Kidney (tissue), 14 donors: Measurements from ENCODE around the gene MZB1. TPM values are rescaled to one million over a fixed set of nuclear protein-coding genes. Genes with fewer than 3 reads are reported as not detected.

ENCODE experiments used
- DNase-seq, 5 donors: peaks; one replicate each; pipeline ENCODE4 v3.0.0-alpha.2; 2013 to 2020
- FAIRE-seq: peaks from 2 replicates; lab custom pipeline; 2012; peaks lifted over from hg19 to GRCh38; lab: Jason Lieb, UNC
- H3K27ac ChIP-seq, 2 donors: one replicate each; pipeline ENCODE4 v1.7.0; 2013; ENCODE audit warnings: low read depth in 2 of 2, low read length in 2 of 2, inconsistent platforms in 1 of 2
- H3K27me3 ChIP-seq: one replicate; pipeline ENCODE4 v1.7.1; 2013; ENCODE audit warnings: low read length, inconsistent platforms; ENCODE audit not compliant: control insufficient read depth, insufficient read depth
- H3K36me3 ChIP-seq, 3 donors: one replicate each; pipeline versions ENCODE4 v1.7.0 to v1.7.1; 2013; ENCODE audit warnings: low read length in 3 of 3, control low read depth in 1 of 3, inconsistent platforms in 1 of 3; ENCODE audit not compliant: insufficient read depth in 3 of 3, control insufficient read depth in 2 of 3
- H3K4me1 ChIP-seq, 3 donors: one replicate each; pipeline versions ENCODE4 v1.7.0 to v1.7.1; 2013; ENCODE audit warnings: low read length in 3 of 3, inconsistent platforms in 1 of 3, low read depth in 1 of 3; ENCODE audit not compliant: control insufficient read depth in 2 of 3, insufficient read depth in 2 of 3
- H3K4me3 ChIP-seq, 3 donors: one replicate each; pipeline versions ENCODE4 v1.7.0 to v1.8.1; 2013; ENCODE audit warnings: low read length in 3 of 3, control low read depth in 1 of 3, inconsistent platforms in 1 of 3
- H3K9ac ChIP-seq, 3 donors: one replicate each; pipeline versions ENCODE4 v1.7.0 to v1.7.1; 2013; ENCODE audit warnings: low read length in 3 of 3, control low read depth in 1 of 3, inconsistent platforms in 1 of 3
- H3K9me3 ChIP-seq, 3 donors: one replicate each; pipeline versions ENCODE4 v1.7.0 to v1.7.1; 2013; ENCODE audit warnings: low read length in 3 of 3, control low read depth in 1 of 3, inconsistent platforms in 1 of 3; ENCODE audit not compliant: control insufficient read depth in 2 of 3, insufficient read depth in 1 of 3
- CTCF ChIP-seq: IDR thresholded peaks from 3 replicates; pipeline ENCODE4 v1.5.1; 2012; ENCODE audit warnings: mild to moderate bottlenecking, moderate library complexity, borderline replicate concordance; ENCODE audit not compliant: insufficient read depth; ENCODE audit errors: extremely low read depth
- intact Hi-C: fragments of 100-400 bp; cut with DNase I; formaldehyde crosslinking; loops from one replicate; pipeline ENCODE4 v1.11.1; 2022
- polyA plus RNA-seq: library from polyadenylated mRNA; stranded (reverse); fragments of 350-450 nt; fragmentation: Illumina TruSeq; extraction: RNeasy Lipid Tissue Mini Kit (QIAGEN cat#74804); gene quantifications from one replicate; pipeline ENCODE4 v1.2.3, GENCODE V29; 2014; ENCODE audit warnings: low read depth, low replicate concordance; ENCODE audit not compliant: insufficient read depth
- total RNA-seq: library from RNA; stranded (reverse); fragmentation: NEBNext Ultra II Directional; extraction: Animal tissue kit (Norgen Biotek cat#: 25700); gene quantifications from one replicate; pipeline ENCODE4 v1.2.1, GENCODE V29; 2021
- donor health status: control.
- donor health status: control.
- donor health status: control.
- donor health status: control.
- donor health status: control.
- donor health status: DM: yes; HTN: yes; CAD: no.
- donor health status: Normal renal cell carcinoma (clear cell type).

MZB1 gene
- total and polyA plus RNA-seq, 2 donors from 2014 or later, result 1.2 to 49.6 TPM

GRCh38 chr5:139341689-139342422 lies 47.9 kb downstream of the MZB1 start, which contains the start of gene PAIP2:
Gene PAIP2 (plus strand): TSS chr5:139341854. CDS start chr5:139363785, 21,931 bp downstream.
- TF ChIP-seq CTCF, result peak; percentile 75
- peak; percentile 99 for DNase-seq
- Histone ChIP-seq H3K4me1 (peaks cover 0 to 13% (median 7%) of the 10 kb centered on the region in 3 donors), H3K4me3 (peak within 1 kb of the TSS; percentile 90 to 99 (median 97)), H3K27me3 (no peaks in the 10 kb centered on the region), H3K36me3 (no peaks in the 10 kb centered on the region), H3K9ac (peak within 1 kb of the TSS; percentile 83 to 99 (median 94)), H3K9me3 (no peaks in the 10 kb centered on the region), H3K27ac (peak within 1 kb of the TSS; percentile 98 to 99)
- intact Hi-C loops, result no loop called here
- peak; percentile 84 for FAIRE-seq

DNA sequence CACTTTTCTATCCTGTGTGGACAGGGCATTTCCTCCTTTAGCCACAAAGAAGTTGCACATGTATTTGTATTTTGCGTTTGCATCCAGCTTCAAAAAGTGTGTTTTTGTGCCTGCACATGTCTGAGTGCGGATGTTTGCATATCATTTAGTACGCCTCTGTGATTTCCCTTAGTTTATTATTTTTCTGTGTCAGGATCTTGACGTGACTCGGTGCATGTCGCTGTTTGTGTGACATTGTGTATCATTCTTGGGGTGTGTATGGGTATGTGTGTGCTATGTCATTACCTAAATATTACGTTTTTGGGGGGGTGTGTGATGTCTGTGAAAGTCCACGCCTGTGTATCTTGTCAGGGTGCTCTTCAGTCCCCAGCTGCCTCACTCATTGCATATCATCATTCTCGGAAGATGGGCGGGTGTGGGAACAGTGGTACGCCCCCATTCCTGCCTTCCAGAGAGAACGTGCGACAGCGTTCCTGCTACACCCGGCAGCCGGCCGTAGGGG lies 48.5 kb downstream of the MZB1 start:
- TF ChIP-seq CTCF, result no peak
- Histone ChIP-seq H3K9ac (peak overlapping the region; percentile 22 to 73 (median 55)), H3K27ac (peak overlapping the region in 1 of 2 donors; percentile 98), H3K27me3 (no peaks in the 10 kb centered on the region), H3K9me3 (no peaks in the 10 kb centered on the region), H3K36me3 (no peaks in the 10 kb centered on the region), H3K4me3 (peak overlapping the region; percentile 72 to 99 (median 80)), H3K4me1 (peaks cover 0 to 13% (median 7%) of the 10 kb centered on the region in 3 donors)
- intact Hi-C loops, result no loop called here
- DNase-seq (no peak), FAIRE-seq (no peak)

DNA sequence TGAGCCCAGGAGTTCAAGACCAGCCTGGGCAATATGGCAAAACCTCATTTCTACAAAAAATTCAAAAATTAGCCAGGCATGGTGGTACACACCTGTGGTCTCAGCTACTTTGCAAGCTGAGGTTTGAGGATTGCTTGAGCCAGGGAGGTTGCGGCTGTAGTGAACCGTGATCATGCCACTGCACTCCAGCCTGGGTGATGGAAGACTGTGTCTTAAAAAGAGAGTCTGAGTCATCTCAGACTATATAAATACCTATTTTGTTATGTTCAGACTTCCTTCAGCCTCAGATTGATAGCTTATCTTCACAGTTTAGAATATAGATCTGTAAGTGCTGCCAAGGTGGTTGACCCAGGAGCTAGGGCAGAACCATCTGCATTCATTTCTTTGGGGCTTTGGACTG lies 49.7 kb downstream of the MZB1 start:
- intact Hi-C loops, result no loop called here
- DNase-seq, result no peak
- no peak for TF ChIP-seq CTCF
- Histone ChIP-seq H3K4me3 (no peak overlapping the region), H3K9me3 (no peaks in the 10 kb centered on the region), H3K27me3 (no peaks in the 10 kb centered on the region), H3K27ac (no peak overlapping the region), H3K36me3 (no peaks in the 10 kb centered on the region), H3K4me1 (peaks cover 0 to 13% (median 7%) of the 10 kb centered on the region in 3 donors), H3K9ac (no peak overlapping the region)
- no peak for FAIRE-seq

Other genes starting within 250 kb of the MZB1 start
- gene SIL1, start 191.5 kb downstream of the MZB1 start, total RNA-seq, result 48.6 TPM
- 91.7 TPM for gene SIL1, start 191.5 kb downstream of the MZB1 start, polyA plus RNA-seq
- 215 TPM for gene MATR3, start 96.2 kb downstream of the MZB1 start, total RNA-seq
- 124 TPM for gene MATR3, start 96.2 kb downstream of the MZB1 start, polyA plus RNA-seq
- 68.0 TPM for gene PAIP2, start 48.1 kb downstream of the MZB1 start, total RNA-seq
- 121 TPM for gene PAIP2, start 48.1 kb downstream of the MZB1 start, polyA plus RNA-seq
- 3.5 TPM for gene SLC23A1, start 6.6 kb downstream of the MZB1 start, total RNA-seq
- gene SLC23A1, start 6.6 kb downstream of the MZB1 start, polyA plus RNA-seq, result 31.9 TPM
- 3.8 TPM for gene PROB1, start 5.2 kb upstream of the MZB1 start, total RNA-seq
- gene PROB1, start 5.2 kb upstream of the MZB1 start, polyA plus RNA-seq, result 1.5 TPM
- 6.8 TPM for gene SPATA24, start 14.2 kb upstream of the MZB1 start, total RNA-seq
- gene SPATA24, start 14.2 kb upstream of the MZB1 start, polyA plus RNA-seq, result 21.6 TPM
- 13.7 TPM for gene DNAJC18, start 49.6 kb upstream of the MZB1 start, total RNA-seq
- gene DNAJC18, start 49.6 kb upstream of the MZB1 start, polyA plus RNA-seq, result 3.9 TPM
- gene ECSCR, start 72.8 kb upstream of the MZB1 start, total RNA-seq, result 34.9 TPM
- 31.9 TPM for gene ECSCR, start 72.8 kb upstream of the MZB1 start, polyA plus RNA-seq
- gene SMIM33, start 81.1 kb upstream of the MZB1 start, total RNA-seq, result 0.13 TPM
- not detected for gene SMIM33, start 81.1 kb upstream of the MZB1 start, polyA plus RNA-seq
- 109 TPM for gene STING1, start 92.8 kb upstream of the MZB1 start, total RNA-seq
- gene STING1, start 92.8 kb upstream of the MZB1 start, polyA plus RNA-seq, result 29.8 TPM
- gene UBE2D2, start 171.4 kb upstream of the MZB1 start, total RNA-seq, result 131 TPM
- gene UBE2D2, start 171.4 kb upstream of the MZB1 start, polyA plus RNA-seq, result 118 TPM